Fibroblast of lung (primary cell): Measurements from ENCODE around the gene SLC22A5. TPM values are rescaled to one million over a fixed set of nuclear protein-coding genes. Genes with fewer than 3 reads are reported as not detected.

ENCODE experiments used
- DNase-seq, 2 donors: peaks; one replicate each; pipeline versions ENCODE4 v3.0.0 to v3.0.0-alpha.2; 2010; ENCODE audit warnings: low read depth in 2 of 2
- H2AFZ ChIP-seq: 2 replicates; pipeline ENCODE4 v1.5.1; 2012; ENCODE audit warnings: low read length, control low read depth, inconsistent platforms
- H3K27ac ChIP-seq: 2 replicates; pipeline ENCODE4 v1.5.1; 2011; ENCODE audit warnings: low read length, control low read depth; ENCODE audit not compliant: insufficient read depth
- H3K27me3 ChIP-seq: 2 replicates; pipeline ENCODE4 v1.5.1; 2011; ENCODE audit warnings: mild to moderate bottlenecking, low read length; ENCODE audit not compliant: control insufficient read depth, insufficient read depth
- H3K36me3 ChIP-seq: 2 replicates; pipeline ENCODE4 v1.5.1; 2011; ENCODE audit warnings: low read length; ENCODE audit not compliant: control insufficient read depth, insufficient read depth
- H3K4me1 ChIP-seq: 2 replicates; pipeline ENCODE4 v1.5.1; 2011; ENCODE audit warnings: low read length; ENCODE audit not compliant: control insufficient read depth, insufficient read depth; ENCODE audit errors: extremely low read depth
- H3K4me2 ChIP-seq: 2 replicates; pipeline ENCODE4 v1.5.1; 2011; ENCODE audit warnings: low read length, control low read depth; ENCODE audit not compliant: insufficient read depth; ENCODE audit errors: extremely low read depth
- H3K4me3 ChIP-seq, 4 experiments: fragments of 200-600 bp in 1 of 4; sonication (generic) in 1 of 4; replicated peaks in 1 of 4; 2 replicates each; pipeline ENCODE4 v1.5.1; 2011 to 2016; ENCODE audit warnings: low read length in 4 of 4, low read depth in 3 of 4, mild to moderate bottlenecking in 3 of 4, control low read depth in 2 of 4, inconsistent platforms in 1 of 4, mixed read lengths in 1 of 4; ENCODE audit not compliant: insufficient read depth in 1 of 4; ENCODE audit errors: control extremely low read depth in 1 of 4
- H3K79me2 ChIP-seq: 2 replicates; pipeline ENCODE4 v1.5.1; 2012; ENCODE audit warnings: mild to moderate bottlenecking, low read length, inconsistent platforms; ENCODE audit not compliant: control insufficient read depth, insufficient read depth
- H3K9ac ChIP-seq: 2 replicates; pipeline ENCODE4 v1.5.1; 2011; ENCODE audit warnings: mild to moderate bottlenecking, low read length, control low read depth; ENCODE audit not compliant: insufficient read depth
- H3K9me3 ChIP-seq: 2 replicates; pipeline ENCODE4 v1.5.1; 2012; ENCODE audit warnings: low read depth, low read length; ENCODE audit not compliant: control insufficient read depth, insufficient read depth
- H4K20me1 ChIP-seq: 2 replicates; pipeline ENCODE4 v1.5.1; 2011; ENCODE audit warnings: low read length; ENCODE audit not compliant: control insufficient read depth, insufficient read depth; ENCODE audit errors: extremely low read depth
- EZH2 ChIP-seq: IDR thresholded peaks from 2 replicates; pipeline ENCODE4 v1.5.1; 2012; ENCODE audit warnings: low read length, control low read depth, mild to moderate bottlenecking; ENCODE audit errors: missing control alignments
- polyA plus RNA-seq, 2 donors: library from polyadenylated mRNA; depleted of rRNA in 1 of 2; stranded (reverse) in 1 of 2; unstranded in 1 of 2; fragments of >200 nt; gene quantifications; 2 replicates each; pipeline ENCODE4 v1.2.1, GENCODE V29; 2011 to 2012; ENCODE audit warnings: missing spikeins in 1 of 2
- total RNA-seq: library from RNA; depleted of rRNA; stranded (reverse); fragments of >200 nt; gene quantifications from 2 replicates; pipeline ENCODE4 v1.2.1, GENCODE V29; 2014
- TF ChIP-seq, protein P1 (sequence below), 2 donors: IDR thresholded peaks in 1 of 2; conservative IDR thresholded peaks in 1 of 2; 1 replicate in 1 of 2; 2 replicates in 1 of 2; pipeline ENCODE4 v1.5.1; 2011 to 2012; ENCODE audit warnings: low read length in 2 of 2, control low read depth in 1 of 2, inconsistent platforms in 1 of 2, low read depth in 1 of 2, mild to moderate bottlenecking in 1 of 2

SLC22A5 gene
- total and polyA plus RNA-seq, 2 donors (not counting 1 experiment from before 2014, with no cell fraction given) = 3.4 to 8.8 TPM

GRCh38 chr5:132375957-132376356 lies 6.4 kb downstream of the SLC22A5 start:
- H3K4me1 ChIP-seq = no peaks in the 10 kb centered on the region
- H3K9me3 ChIP-seq = no peaks in the 10 kb centered on the region
- H3K9ac ChIP-seq = no peak overlapping the region
- H3K4me3 ChIP-seq = no peak overlapping the region
- H2AFZ ChIP-seq = no peak overlapping the region
- H4K20me1 ChIP-seq = no peaks in the 10 kb centered on the region
- H3K27ac ChIP-seq = no peak overlapping the region
- no peak overlapping the region for H3K4me2 ChIP-seq
- no peaks in the 10 kb centered on the region for H3K79me2 ChIP-seq
- H3K27me3 ChIP-seq = no peaks in the 10 kb centered on the region
- TF ChIP-seq, protein P1, sequence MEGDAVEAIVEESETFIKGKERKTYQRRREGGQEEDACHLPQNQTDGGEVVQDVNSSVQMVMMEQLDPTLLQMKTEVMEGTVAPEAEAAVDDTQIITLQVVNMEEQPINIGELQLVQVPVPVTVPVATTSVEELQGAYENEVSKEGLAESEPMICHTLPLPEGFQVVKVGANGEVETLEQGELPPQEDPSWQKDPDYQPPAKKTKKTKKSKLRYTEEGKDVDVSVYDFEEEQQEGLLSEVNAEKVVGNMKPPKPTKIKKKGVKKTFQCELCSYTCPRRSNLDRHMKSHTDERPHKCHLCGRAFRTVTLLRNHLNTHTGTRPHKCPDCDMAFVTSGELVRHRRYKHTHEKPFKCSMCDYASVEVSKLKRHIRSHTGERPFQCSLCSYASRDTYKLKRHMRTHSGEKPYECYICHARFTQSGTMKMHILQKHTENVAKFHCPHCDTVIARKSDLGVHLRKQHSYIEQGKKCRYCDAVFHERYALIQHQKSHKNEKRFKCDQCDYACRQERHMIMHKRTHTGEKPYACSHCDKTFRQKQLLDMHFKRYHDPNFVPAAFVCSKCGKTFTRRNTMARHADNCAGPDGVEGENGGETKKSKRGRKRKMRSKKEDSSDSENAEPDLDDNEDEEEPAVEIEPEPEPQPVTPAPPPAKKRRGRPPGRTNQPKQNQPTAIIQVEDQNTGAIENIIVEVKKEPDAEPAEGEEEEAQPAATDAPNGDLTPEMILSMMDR (conservative IDR thresholded peaks at IDR 0.05 in 1 of 2, IDR thresholded peaks at IDR 0.05 in 1 of 2; ENCODE audit: low read depth in 1 of 2, low read length in 2 of 2) = no peak
- no peak for TF ChIP-seq EZH2
- no peak for DNase-seq
- H3K36me3 ChIP-seq = no peaks in the 10 kb centered on the region

- Histone ChIP-seq H3K4me2 (no peak overlapping the region), H3K79me2 (no peaks in the 10 kb centered on the region), H3K27me3 (no peaks in the 10 kb centered on the region), H3K9ac (no peak overlapping the region), H3K36me3 (no peaks in the 10 kb centered on the region), H3K4me3 (no peak overlapping the region), H3K27ac (no peak overlapping the region), H4K20me1 (no peaks in the 10 kb centered on the region), H3K4me1 (no peaks in the 10 kb centered on the region), H3K9me3 (no peaks in the 10 kb centered on the region), H2AFZ (no peak overlapping the region)
- DNase-seq = no peak
- TF ChIP-seq, protein P1 (conservative IDR thresholded peaks at IDR 0.05 in 1 of 2, IDR thresholded peaks at IDR 0.05 in 1 of 2; ENCODE audit: low read depth in 1 of 2, low read length in 2 of 2) = no peak
- TF ChIP-seq EZH2 = no peak
Measured at GRCh38 chr5:132376694-132377641, 7.5 kb downstream of the SLC22A5 start.

GRCh38 chr5:132377738-132378137 lies 8.2 kb downstream of the SLC22A5 start:
- TF ChIP-seq EZH2 = no peak
- TF ChIP-seq, protein P1 (conservative IDR thresholded peaks at IDR 0.05 in 1 of 2, IDR thresholded peaks at IDR 0.05 in 1 of 2; ENCODE audit: low read depth in 1 of 2, low read length in 2 of 2) = no peak
- no peaks in the 10 kb centered on the region for H3K27me3 ChIP-seq
- H3K4me2 ChIP-seq = no peak overlapping the region
- no peaks in the 10 kb centered on the region for H3K4me1 ChIP-seq
- H3K79me2 ChIP-seq = no peaks in the 10 kb centered on the region
- H3K9ac ChIP-seq = no peak overlapping the region
- no peaks in the 10 kb centered on the region for H3K9me3 ChIP-seq
- DNase-seq = no peak
- no peak overlapping the region for H3K4me3 ChIP-seq
- no peak overlapping the region for H3K27ac ChIP-seq
- no peaks in the 10 kb centered on the region for H3K36me3 ChIP-seq
- no peaks in the 10 kb centered on the region for H4K20me1 ChIP-seq
- H2AFZ ChIP-seq = no peak overlapping the region
